Endothelial cell of umbilical vein (primary cell): ENCODE measurements around the gene TCP11. TPM values are rescaled to one million over a fixed set of nuclear protein-coding genes. Genes with fewer than 3 reads are reported as not detected.

ENCODE experiments used
- BruUV-seq: library from RNA; stranded (reverse); fragments of 400-500 nt; replicated peaks from 2 replicates; lab custom pipeline; 2021; lab: Mats Ljungman, UMichigan
- CTCF ChIA-PET: fragments of 300-600, 350-600 bp; sonication (Branson Sonifier 250); formaldehyde crosslinking; loops from one replicate; lab custom pipeline; 2021; ENCODE audit warnings: antibody characterized with exemption, inconsistent platforms; lab: Charles Lee
- POLR2A ChIA-PET: fragments of 300-600, 350-600 bp; sonication (Branson Sonifier 250); formaldehyde crosslinking; loops from one replicate; lab custom pipeline; 2021; ENCODE audit warnings: antibody characterized with exemption, inconsistent platforms; lab: Charles Lee
- DNase-seq: peaks from one replicate; pipeline ENCODE4 v3.0.0-alpha.2; 2011; ENCODE audit warnings: low read depth, low spot score
- FAIRE-seq: peaks from 2 replicates; lab custom pipeline; 2011; peaks lifted over from hg19 to GRCh38; lab: Jason Lieb, UNC
- H2AFZ ChIP-seq: 2 replicates; pipeline ENCODE4 v1.6.0; 2012; ENCODE audit warnings: low read depth, low read length, control low read depth, inconsistent platforms
- H3K27ac ChIP-seq: 2 replicates; pipeline ENCODE4 v1.5.1; 2011; ENCODE audit warnings: low read depth, mild to moderate bottlenecking, control low read depth, low read length, moderate library complexity; ENCODE audit not compliant: insufficient read depth
- H3K27me3 ChIP-seq, 2 experiments: 2 replicates each; pipeline versions ENCODE4 v1.6.0 to v1.6.1; 2011; ENCODE audit warnings: low read length in 2 of 2, mixed read lengths in 1 of 2; ENCODE audit not compliant: control insufficient read depth in 2 of 2, insufficient read depth in 2 of 2
- H3K36me3 ChIP-seq, 2 experiments: 2 replicates in 1 of 2; 3 replicates in 1 of 2; pipeline ENCODE4 v1.5.1; 2011; ENCODE audit warnings: low read length in 2 of 2, mild to moderate bottlenecking in 1 of 2, moderate library complexity in 1 of 2; ENCODE audit not compliant: control insufficient read depth in 2 of 2, insufficient read depth in 2 of 2; ENCODE audit errors: extremely low read depth in 1 of 2
- H3K4me1 ChIP-seq: 3 replicates; pipeline ENCODE4 v1.5.1; 2011; ENCODE audit warnings: mild to moderate bottlenecking, low read length; ENCODE audit not compliant: control insufficient read depth, insufficient read depth; ENCODE audit errors: extremely low read depth
- H3K4me2 ChIP-seq: 2 replicates; pipeline ENCODE4 v1.6.1; 2011; ENCODE audit warnings: low read length, control low read depth, mixed read lengths; ENCODE audit not compliant: insufficient read depth
- H3K4me3 ChIP-seq, 3 experiments: fragments of 200-600 bp in 1 of 3; sonication (generic), shearing (Covaris generic) in 1 of 3; replicated peaks in 1 of 3; 2 replicates each; pipeline ENCODE4 v1.5.1; 2011 to 2016; ENCODE audit warnings: control low read depth in 3 of 3, low read length in 3 of 3, mild to moderate bottlenecking in 2 of 3, inconsistent platforms in 1 of 3, low read depth in 1 of 3, moderate library complexity in 1 of 3; ENCODE audit not compliant: insufficient read depth in 1 of 3
- H3K79me2 ChIP-seq: 2 replicates; pipeline ENCODE4 v1.6.0; 2012; ENCODE audit warnings: low read length, inconsistent platforms; ENCODE audit not compliant: control insufficient read depth, insufficient read depth
- H3K9ac ChIP-seq: replicated peaks from 2 replicates; pipeline ENCODE3; 2011; ENCODE audit warnings: low read length, control low read depth; ENCODE audit not compliant: insufficient read depth; ENCODE audit errors: extremely low read depth
- H3K9me1 ChIP-seq: replicated peaks from 3 replicates; pipeline ENCODE4 v1.6.0; 2011; ENCODE audit warnings: mild to moderate bottlenecking, low read length; ENCODE audit not compliant: control insufficient read depth, insufficient read depth; ENCODE audit errors: extremely low read depth
- H3K9me3 ChIP-seq: replicated peaks from 2 replicates; pipeline ENCODE4 v1.5.1; 2012; ENCODE audit warnings: low read length, inconsistent platforms; ENCODE audit not compliant: control insufficient read depth, insufficient read depth
- H4K20me1 ChIP-seq: replicated peaks from 2 replicates; pipeline ENCODE3; 2011; ENCODE audit warnings: mild to moderate bottlenecking, low read length; ENCODE audit not compliant: control insufficient read depth, insufficient read depth; ENCODE audit errors: extremely low read depth
- EZH2 ChIP-seq: IDR thresholded peaks from 2 replicates; pipeline ENCODE4 v1.6.1; 2012; ENCODE audit warnings: borderline replicate concordance, low read depth, mild to moderate bottlenecking, moderate library complexity, low read length, inconsistent platforms; ENCODE audit not compliant: severe bottlenecking
- FOS ChIP-seq: IDR thresholded peaks from 2 replicates; pipeline ENCODE4 v1.6.1; 2011; ENCODE audit warnings: mild to moderate bottlenecking, low read length, moderate library complexity, borderline replicate concordance; ENCODE audit not compliant: insufficient read depth
- GATA2 ChIP-seq: IDR thresholded peaks from 2 replicates; pipeline ENCODE4 v1.7.0; 2011; ENCODE audit warnings: low read depth, mild to moderate bottlenecking, moderate library complexity, mixed read lengths, low read length; ENCODE audit not compliant: insufficient read length, insufficient read depth
- JUN ChIP-seq: IDR thresholded peaks from 2 replicates; pipeline ENCODE4 v1.6.1; 2011; ENCODE audit warnings: borderline replicate concordance, low read depth; ENCODE audit not compliant: insufficient read length, insufficient read depth
- MAX ChIP-seq: IDR thresholded peaks from 2 replicates; pipeline ENCODE4 v1.6.1; 2011; ENCODE audit not compliant: insufficient read depth, insufficient read length
- MYC ChIP-seq: IDR thresholded peaks from one replicate; pipeline ENCODE4 v1.6.1; 2011; ENCODE audit warnings: mild to moderate bottlenecking, low read depth, low read length
- POLR2A ChIP-seq: IDR thresholded peaks from 2 replicates; pipeline ENCODE4 v1.6.1; 2012; ENCODE audit warnings: low read depth, mild to moderate bottlenecking, control low read depth, low read length
- POLR2AphosphoS5 ChIP-seq: IDR thresholded peaks from 2 replicates; pipeline ENCODE4 v1.6.1; 2012; ENCODE audit warnings: low read depth, mild to moderate bottlenecking, control low read depth, low read length, moderate library complexity; ENCODE audit not compliant: insufficient read depth
- dilution Hi-C: fragments of 300-500 bp; cut with MboI; formaldehyde crosslinking; loops from one replicate; pipeline ENCODE4 v1.15.0; 2019; ENCODE audit warnings: low sequenced_read_pairs; ENCODE audit not compliant: extremely low pct_ligation_motif_present
- intact Hi-C: fragments of 100-400 bp; cut with micrococcal nuclease; formaldehyde crosslinking; loops from one replicate; pipeline ENCODE4 v1.10.0; 2022
- polyA plus RNA-seq, 4 experiments: library from polyadenylated mRNA; depleted of rRNA in 3 of 4; stranded (reverse) in 3 of 4; unstranded in 1 of 4; fragments of >200 nt; gene quantifications; 2 replicates each; pipeline versions ENCODE4 v1.2.1 to v1.2.3, GENCODE V29; 2011 to 2012; ENCODE audit warnings: missing spikeins in 1 of 4
- total RNA-seq: library from RNA; stranded (reverse); gene quantifications from 2 replicates; pipeline ENCODE4 v1.2.3, GENCODE V29; 2021
- TF ChIP-seq, protein P1 (sequence below), 2 donors: IDR thresholded peaks; 1 replicate in 1 of 2; 2 replicates in 1 of 2; pipeline ENCODE4 v1.5.1; 2011; ENCODE audit warnings: low read length in 2 of 2, mild to moderate bottlenecking in 2 of 2, moderate library complexity in 2 of 2, control low read depth in 1 of 2, inconsistent platforms in 1 of 2, low read depth in 1 of 2; ENCODE audit not compliant: insufficient read depth in 1 of 2; ENCODE audit errors: extremely low read depth in 1 of 2

Gene TCP11
- total and polyA plus RNA-seq, 2 donors (not counting 3 experiments of a cell fraction or from before 2014, with no cell fraction given) = 0.18 TPM; not detected in 1

- no TSS peak for BruUV-seq
- Histone ChIP-seq H3K79me2 (no peaks in the 10 kb centered on the region), H3K9me1 (no peaks in the 10 kb centered on the region), H3K4me3 (no peak overlapping the region), H3K36me3 (no peaks in the 10 kb centered on the region), H3K27ac (peak overlapping the region; percentile 42), H3K4me1 (peaks cover 12% of the 10 kb centered on the region), H3K4me2 (peak overlapping the region; percentile 62), H4K20me1 (no peaks in the 10 kb centered on the region), H3K9ac (no peak overlapping the region), H2AFZ (peak overlapping the region; percentile 34), H3K27me3 (no peaks in the 10 kb centered on the region), H3K9me3 (no peaks in the 10 kb centered on the region)
- intact Hi-C loops = no loop called here
- CTCF ChIA-PET = interaction anchor here (0.5 to 2.5 kb wide), 9 partner anchors 8 to 350 kb away, joined by 3 to 16 read pairs (median 3); no protein-coding TSS in a partner anchor
- POLR2A ChIA-PET = no interaction called here
- peak; percentile 84 for DNase-seq
- TF ChIP-seq, protein P1, sequence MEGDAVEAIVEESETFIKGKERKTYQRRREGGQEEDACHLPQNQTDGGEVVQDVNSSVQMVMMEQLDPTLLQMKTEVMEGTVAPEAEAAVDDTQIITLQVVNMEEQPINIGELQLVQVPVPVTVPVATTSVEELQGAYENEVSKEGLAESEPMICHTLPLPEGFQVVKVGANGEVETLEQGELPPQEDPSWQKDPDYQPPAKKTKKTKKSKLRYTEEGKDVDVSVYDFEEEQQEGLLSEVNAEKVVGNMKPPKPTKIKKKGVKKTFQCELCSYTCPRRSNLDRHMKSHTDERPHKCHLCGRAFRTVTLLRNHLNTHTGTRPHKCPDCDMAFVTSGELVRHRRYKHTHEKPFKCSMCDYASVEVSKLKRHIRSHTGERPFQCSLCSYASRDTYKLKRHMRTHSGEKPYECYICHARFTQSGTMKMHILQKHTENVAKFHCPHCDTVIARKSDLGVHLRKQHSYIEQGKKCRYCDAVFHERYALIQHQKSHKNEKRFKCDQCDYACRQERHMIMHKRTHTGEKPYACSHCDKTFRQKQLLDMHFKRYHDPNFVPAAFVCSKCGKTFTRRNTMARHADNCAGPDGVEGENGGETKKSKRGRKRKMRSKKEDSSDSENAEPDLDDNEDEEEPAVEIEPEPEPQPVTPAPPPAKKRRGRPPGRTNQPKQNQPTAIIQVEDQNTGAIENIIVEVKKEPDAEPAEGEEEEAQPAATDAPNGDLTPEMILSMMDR (IDR thresholded peaks at IDR 0.05; ENCODE audit: extremely low read depth in 1 of 2, insufficient read depth in 1 of 2, low read depth in 1 of 2, low read length in 2 of 2) = no peak
- TF ChIP-seq MAX (no peak), MYC (no peak), POLR2AphosphoS5 (peak; percentile 34), GATA2 (no peak), FOS (peak; percentile 66), POLR2A (no peak), EZH2 (no peak), JUN (peak; percentile 22)
- dilution Hi-C loops = no loop called here
- FAIRE-seq = peak; percentile 93
Observed at GRCh38 chr6:35096129-35096862, 44.8 kb downstream of the TCP11 start.
